ENCODE results near the gene FGD3. TPM values are rescaled to one million over a fixed set of nuclear protein-coding genes. Genes with fewer than 3 reads are reported as not detected.

FGD3 gene
- polyA plus RNA-seq, 1 experiment = not detected

DNA sequence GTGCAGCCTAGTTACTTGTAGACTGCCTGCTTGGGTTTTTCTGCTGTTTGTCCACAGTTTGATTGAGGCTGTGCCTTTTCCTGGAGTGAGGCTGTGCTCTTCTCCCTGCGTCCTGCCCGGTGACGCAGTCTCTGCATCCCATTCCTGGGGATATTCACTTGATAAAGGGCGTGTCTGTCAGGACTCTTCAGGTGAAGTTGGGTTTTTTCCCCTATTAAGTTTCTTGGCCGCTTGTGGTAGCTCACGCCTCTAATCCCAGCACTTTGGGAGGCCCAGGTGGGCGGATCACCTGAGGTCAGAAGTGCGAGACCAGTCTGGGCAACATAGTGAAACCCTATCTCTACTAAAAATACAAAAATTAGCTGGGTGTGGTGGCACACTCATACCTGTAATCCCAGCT is 61.1 kb downstream of the FGD3 start:
- no peak for DNase-seq (ENCODE audit: low read depth, low spot score)
- Histone ChIP-seq H3K4me3 (ENCODE audit: low read depth, low read length) (no peak overlapping the region), H3K27ac (ENCODE audit: low read depth, low read length) (no peak overlapping the region), H3K9me3 (ENCODE audit: control insufficient read depth, insufficient read depth, low read length) (no peaks in the 10 kb centered on the region; the same call in 1 of the 2 replicates), H3K27me3 (ENCODE audit: control insufficient read depth, insufficient read depth, low read length) (no peaks in the 10 kb centered on the region)
- ChIA-PET POLR2A (no interaction called here), CTCF (no interaction called here)
- TF ChIP-seq, protein P1, sequence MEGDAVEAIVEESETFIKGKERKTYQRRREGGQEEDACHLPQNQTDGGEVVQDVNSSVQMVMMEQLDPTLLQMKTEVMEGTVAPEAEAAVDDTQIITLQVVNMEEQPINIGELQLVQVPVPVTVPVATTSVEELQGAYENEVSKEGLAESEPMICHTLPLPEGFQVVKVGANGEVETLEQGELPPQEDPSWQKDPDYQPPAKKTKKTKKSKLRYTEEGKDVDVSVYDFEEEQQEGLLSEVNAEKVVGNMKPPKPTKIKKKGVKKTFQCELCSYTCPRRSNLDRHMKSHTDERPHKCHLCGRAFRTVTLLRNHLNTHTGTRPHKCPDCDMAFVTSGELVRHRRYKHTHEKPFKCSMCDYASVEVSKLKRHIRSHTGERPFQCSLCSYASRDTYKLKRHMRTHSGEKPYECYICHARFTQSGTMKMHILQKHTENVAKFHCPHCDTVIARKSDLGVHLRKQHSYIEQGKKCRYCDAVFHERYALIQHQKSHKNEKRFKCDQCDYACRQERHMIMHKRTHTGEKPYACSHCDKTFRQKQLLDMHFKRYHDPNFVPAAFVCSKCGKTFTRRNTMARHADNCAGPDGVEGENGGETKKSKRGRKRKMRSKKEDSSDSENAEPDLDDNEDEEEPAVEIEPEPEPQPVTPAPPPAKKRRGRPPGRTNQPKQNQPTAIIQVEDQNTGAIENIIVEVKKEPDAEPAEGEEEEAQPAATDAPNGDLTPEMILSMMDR (IDR thresholded peaks at IDR 0.05; ENCODE audit: low read depth, low read length) = no peak

DNA sequence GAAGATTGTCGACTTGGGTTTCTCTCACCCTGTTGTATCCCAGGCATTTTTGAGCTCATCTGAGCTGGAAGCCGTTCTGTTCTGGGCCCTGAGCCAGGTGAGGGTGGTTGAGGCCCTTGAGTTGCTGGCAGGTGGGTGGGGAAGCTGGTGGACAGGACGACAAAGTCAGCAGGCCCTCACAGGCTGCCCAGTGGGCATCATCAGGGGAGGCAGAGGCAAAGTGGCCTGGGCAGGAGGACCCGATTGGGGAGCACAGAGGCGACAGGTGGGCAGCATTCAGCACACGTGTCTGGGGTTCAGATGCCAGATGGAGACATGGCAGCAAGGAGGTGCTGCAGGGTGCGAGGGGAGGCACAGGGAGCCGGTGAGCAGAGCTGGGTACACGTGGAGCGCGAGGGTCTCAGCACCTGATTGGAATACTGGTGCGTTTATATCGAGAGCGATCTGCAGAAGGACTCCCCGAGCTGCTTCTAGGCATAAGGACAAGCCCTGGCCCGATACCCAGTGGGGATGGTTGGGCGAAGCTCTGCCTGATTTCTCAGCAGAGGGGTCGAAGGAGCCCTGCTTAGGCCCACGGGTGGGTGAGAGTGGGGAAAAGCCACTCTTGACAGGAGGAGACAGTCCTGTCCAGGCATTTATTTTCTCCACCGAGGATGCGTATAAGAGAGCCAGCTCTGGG is 62.2 kb downstream of the FGD3 start:
- CTCF ChIA-PET = no interaction called here
- Histone ChIP-seq H3K27ac (ENCODE audit: low read depth, low read length) (no peak overlapping the region), H3K4me3 (ENCODE audit: low read depth, low read length) (no peak overlapping the region), H3K9me3 (ENCODE audit: control insufficient read depth, insufficient read depth, low read length) (no peaks in the 10 kb centered on the region), H3K27me3 (ENCODE audit: control insufficient read depth, insufficient read depth, low read length) (peaks cover 2% of the 10 kb centered on the region)
- POLR2A ChIA-PET = no interaction called here
- TF ChIP-seq, protein P1 (IDR thresholded peaks at IDR 0.05; ENCODE audit: low read depth, low read length) = no peak
- DNase-seq (ENCODE audit: low read depth, low spot score) = no peak

DNA sequence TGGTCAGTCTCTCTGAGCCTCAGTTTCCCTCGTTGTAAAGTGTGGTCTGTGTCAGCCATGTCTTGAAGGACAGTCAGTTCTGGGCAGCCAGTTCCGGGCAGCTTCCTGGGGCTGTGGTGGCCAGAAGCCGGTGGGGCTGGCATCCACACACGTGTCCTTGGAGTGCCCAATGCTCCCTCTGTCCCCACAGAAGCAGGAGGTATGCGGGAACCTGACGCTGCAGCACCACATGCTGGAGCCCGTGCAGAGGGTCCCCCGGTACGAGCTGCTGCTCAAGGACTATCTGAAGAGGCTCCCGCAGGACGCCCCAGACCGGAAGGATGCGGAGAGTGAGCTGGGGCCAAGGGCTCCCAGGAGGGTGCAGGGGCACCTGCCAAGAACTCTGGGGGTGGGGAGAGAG is 62.7 kb downstream of the FGD3 start:
- TF ChIP-seq, protein P1 (IDR thresholded peaks at IDR 0.05; ENCODE audit: low read depth, low read length) = no peak
- Histone ChIP-seq H3K27me3 (ENCODE audit: control insufficient read depth, insufficient read depth, low read length) (peaks cover 2% of the 10 kb centered on the region), H3K9me3 (ENCODE audit: control insufficient read depth, insufficient read depth, low read length) (no peaks in the 10 kb centered on the region), H3K4me3 (ENCODE audit: low read depth, low read length) (no peak overlapping the region), H3K27ac (ENCODE audit: low read depth, low read length) (no peak overlapping the region)
- POLR2A ChIA-PET = no interaction called here
- DNase-seq (ENCODE audit: low read depth, low spot score) = no peak
- CTCF ChIA-PET = interaction anchor here (0.9 kb wide), 1 partner anchor 99 kb away, joined by 3 read pairs; no protein-coding TSS in a partner anchor

DNA sequence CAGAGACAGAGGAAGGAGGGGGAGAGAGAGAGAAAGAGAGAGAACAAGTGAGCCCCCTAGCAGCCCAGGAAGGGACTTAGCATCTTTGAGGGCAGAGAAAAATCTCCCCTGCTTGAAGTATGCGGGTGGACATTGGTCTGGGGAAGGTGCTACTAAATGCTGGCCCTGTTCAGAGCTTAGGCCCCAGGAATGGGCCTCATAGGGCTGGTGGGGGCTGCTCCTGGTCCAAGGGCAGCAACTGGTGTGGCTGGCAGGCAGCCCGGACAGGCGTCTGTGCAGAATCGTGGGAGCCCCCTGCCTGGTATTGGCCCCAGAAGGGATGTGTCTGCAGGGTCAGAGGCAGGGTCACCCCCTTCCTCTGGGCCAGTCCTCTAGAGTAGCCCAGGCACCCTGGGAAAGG is 63.4 kb downstream of the FGD3 start:
- no peak overlapping the region for H3K27ac ChIP-seq (ENCODE audit: low read depth, low read length)

DNA sequence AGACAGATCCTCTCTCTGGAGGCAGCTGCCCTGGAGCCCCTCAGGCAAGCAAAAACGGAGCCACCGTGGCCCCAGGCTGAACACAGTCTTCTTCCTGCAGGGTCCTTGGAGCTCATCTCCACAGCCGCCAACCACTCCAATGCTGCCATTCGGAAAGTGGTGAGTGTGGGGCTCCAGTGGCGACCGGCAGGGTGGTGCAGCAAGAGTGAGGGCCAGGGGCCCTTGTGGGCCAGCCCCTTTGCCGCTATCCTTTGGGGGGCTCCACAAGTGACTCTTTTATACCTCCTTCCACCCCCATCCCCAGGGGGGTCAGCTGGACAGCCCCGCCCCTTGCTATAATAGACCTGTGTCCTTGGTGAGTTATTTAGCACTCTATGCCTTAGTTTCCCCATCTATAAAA is 63.8 kb downstream of the FGD3 start:
- CTCF ChIA-PET = interaction anchor here (0.9 kb wide), 1 partner anchor 98 kb away, joined by 3 read pairs; no protein-coding TSS in a partner anchor
- no peak overlapping the region for H3K4me3 ChIP-seq (ENCODE audit: low read depth, low read length)
- TF ChIP-seq, protein P1 (IDR thresholded peaks at IDR 0.05; ENCODE audit: low read depth, low read length) = no peak
- H3K27me3 ChIP-seq (ENCODE audit: control insufficient read depth, insufficient read depth, low read length) = peaks cover 2% of the 10 kb centered on the region
- no peaks in the 10 kb centered on the region for H3K9me3 ChIP-seq (ENCODE audit: control insufficient read depth, insufficient read depth, low read length)
- DNase-seq (ENCODE audit: low read depth, low spot score) = no peak
- POLR2A ChIA-PET = no interaction called here
- no peak overlapping the region for H3K27ac ChIP-seq (ENCODE audit: low read depth, low read length)

More for the DNA sequence above, 63.4 kb downstream of the FGD3 start:
- TF ChIP-seq, protein P1 (IDR thresholded peaks at IDR 0.05; ENCODE audit: low read depth, low read length) = no peak
- POLR2A ChIA-PET = no interaction called here
- Histone ChIP-seq H3K4me3 (ENCODE audit: low read depth, low read length) (no peak overlapping the region), H3K9me3 (ENCODE audit: control insufficient read depth, insufficient read depth, low read length) (no peaks in the 10 kb centered on the region), H3K27me3 (ENCODE audit: control insufficient read depth, insufficient read depth, low read length) (peaks cover 2% of the 10 kb centered on the region)
- DNase-seq (ENCODE audit: low read depth, low spot score) = no peak
- CTCF ChIA-PET = interaction anchor here (0.9 kb wide), 1 partner anchor 98 kb away, joined by 3 read pairs; no protein-coding TSS in a partner anchor
